HEK293 (cell line): ENCODE measurements around the gene ZNF768.

Source experiments
- IKZF3 ChIP-seq: fragments of 450-650 bp; IDR thresholded peaks from 2 replicates; pipeline ENCODE4 v1.5.0; 2018; ENCODE audit warnings: missing biosample characterization, mild to moderate bottlenecking, missing genetic modification characterization, moderate library complexity
- KLF17 ChIP-seq: fragments of 450-650 bp; formaldehyde crosslinking; IDR thresholded peaks from 2 replicates; pipeline ENCODE4 v1.5.1; 2016; ENCODE audit warnings: missing biosample characterization, missing genetic modification characterization
- KLF9 ChIP-seq: fragments of 450-650 bp; formaldehyde crosslinking; IDR thresholded peaks from 2 replicates; pipeline ENCODE4 v1.5.1; 2016; ENCODE audit warnings: missing biosample characterization, missing genetic modification characterization, low read depth
- OVOL3 ChIP-seq: fragments of 450-650 bp; formaldehyde crosslinking; IDR thresholded peaks from 2 replicates; pipeline ENCODE4 v1.5.1; 2016; ENCODE audit warnings: missing biosample characterization, missing genetic modification characterization
- PRDM2 ChIP-seq: fragments of 450-650 bp; formaldehyde crosslinking; IDR thresholded peaks from 2 replicates; pipeline ENCODE4 v1.5.1; 2016; ENCODE audit warnings: missing biosample characterization, missing genetic modification characterization, borderline replicate concordance
- REPIN1 ChIP-seq: fragments of 450-650 bp; formaldehyde crosslinking; IDR thresholded peaks from 2 replicates; pipeline ENCODE4 v1.5.1; 2017; ENCODE audit warnings: missing biosample characterization, missing genetic modification characterization, low read depth
- SETDB1 ChIP-seq: IDR thresholded peaks from one replicate; pipeline ENCODE4 v1.6.1; 2017; ENCODE audit warnings: mild to moderate bottlenecking, low read length, moderate library complexity, mixed read lengths; ENCODE audit not compliant: insufficient read length
- ZBTB10 ChIP-seq: fragments of 450-650 bp; formaldehyde crosslinking; IDR thresholded peaks from 2 replicates; pipeline ENCODE4 v1.5.1; 2016; ENCODE audit warnings: missing biosample characterization, missing genetic modification characterization
- ZNF121 ChIP-seq: fragments of 450-650 bp; formaldehyde crosslinking; IDR thresholded peaks from 2 replicates; pipeline ENCODE4 v1.5.1; 2016; ENCODE audit warnings: missing biosample characterization, missing genetic modification characterization
- ZNF132 ChIP-seq: fragments of 450-650 bp; formaldehyde crosslinking; IDR thresholded peaks from 2 replicates; pipeline ENCODE4 v1.5.1; 2017; ENCODE audit warnings: missing biosample characterization, missing genetic modification characterization, borderline replicate concordance
- ZNF175 ChIP-seq: fragments of 450-650 bp; formaldehyde crosslinking; IDR thresholded peaks from 2 replicates; pipeline ENCODE4 v1.5.1; 2016; ENCODE audit warnings: missing biosample characterization, missing genetic modification characterization
- ZNF266 ChIP-seq: fragments of 450-650 bp; formaldehyde crosslinking; IDR thresholded peaks from 2 replicates; pipeline ENCODE4 v1.5.1; 2016; ENCODE audit warnings: missing biosample characterization, missing genetic modification characterization, low read depth
- ZNF341 ChIP-seq: fragments of 450-650 bp; formaldehyde crosslinking; IDR thresholded peaks from 2 replicates; pipeline ENCODE4; 2016; ENCODE audit warnings: low read depth, missing biosample characterization, missing genetic modification characterization
- ZNF391 ChIP-seq: fragments of 450-650 bp; formaldehyde crosslinking; IDR thresholded peaks from 2 replicates; pipeline ENCODE4 v1.5.1; 2016; ENCODE audit warnings: low read depth, missing biosample characterization, missing genetic modification characterization, borderline replicate concordance
- ZNF560 ChIP-seq: fragments of 450-650 bp; formaldehyde crosslinking; IDR thresholded peaks from 2 replicates; pipeline ENCODE4 v1.5.1; 2017; ENCODE audit warnings: missing biosample characterization, missing genetic modification characterization, borderline replicate concordance
- ZNF571 ChIP-seq: fragments of 450-650 bp; formaldehyde crosslinking; IDR thresholded peaks from 2 replicates; pipeline ENCODE4 v1.5.0; 2017; ENCODE audit warnings: missing biosample characterization, missing genetic modification characterization
- ZNF585B ChIP-seq: fragments of 450-650 bp; formaldehyde crosslinking; IDR thresholded peaks from 2 replicates; pipeline ENCODE4 v1.5.1; 2016; ENCODE audit warnings: missing biosample characterization, missing genetic modification characterization
- ZNF629 ChIP-seq: fragments of 450-650 bp; formaldehyde crosslinking; IDR thresholded peaks from 2 replicates; pipeline ENCODE4 v1.5.1; 2017; ENCODE audit warnings: missing biosample characterization, missing genetic modification characterization
- ZNF791 ChIP-seq: fragments of 450-650 bp; formaldehyde crosslinking; IDR thresholded peaks from 2 replicates; pipeline ENCODE4 v1.5.1; 2016; ENCODE audit warnings: missing biosample characterization, missing genetic modification characterization
- ZSCAN30 ChIP-seq: fragments of 450-650 bp; IDR thresholded peaks from 2 replicates; pipeline ENCODE4 v1.5.1; 2018; ENCODE audit warnings: missing biosample characterization, mild to moderate bottlenecking, missing genetic modification characterization, moderate library complexity
- TF ChIP-seq, protein P1 (sequence below): fragments of 450-650 bp; formaldehyde crosslinking; IDR thresholded peaks from 2 replicates; pipeline ENCODE4 v1.5.1; 2017; ENCODE audit warnings: missing biosample characterization, missing genetic modification characterization
- TF ChIP-seq, protein P2 (sequence below): fragments of 450-650 bp; formaldehyde crosslinking; IDR thresholded peaks from 2 replicates; pipeline ENCODE4 v1.5.1; 2017; ENCODE audit warnings: missing biosample characterization, missing genetic modification characterization

The ZNF768 gene

DNA sequence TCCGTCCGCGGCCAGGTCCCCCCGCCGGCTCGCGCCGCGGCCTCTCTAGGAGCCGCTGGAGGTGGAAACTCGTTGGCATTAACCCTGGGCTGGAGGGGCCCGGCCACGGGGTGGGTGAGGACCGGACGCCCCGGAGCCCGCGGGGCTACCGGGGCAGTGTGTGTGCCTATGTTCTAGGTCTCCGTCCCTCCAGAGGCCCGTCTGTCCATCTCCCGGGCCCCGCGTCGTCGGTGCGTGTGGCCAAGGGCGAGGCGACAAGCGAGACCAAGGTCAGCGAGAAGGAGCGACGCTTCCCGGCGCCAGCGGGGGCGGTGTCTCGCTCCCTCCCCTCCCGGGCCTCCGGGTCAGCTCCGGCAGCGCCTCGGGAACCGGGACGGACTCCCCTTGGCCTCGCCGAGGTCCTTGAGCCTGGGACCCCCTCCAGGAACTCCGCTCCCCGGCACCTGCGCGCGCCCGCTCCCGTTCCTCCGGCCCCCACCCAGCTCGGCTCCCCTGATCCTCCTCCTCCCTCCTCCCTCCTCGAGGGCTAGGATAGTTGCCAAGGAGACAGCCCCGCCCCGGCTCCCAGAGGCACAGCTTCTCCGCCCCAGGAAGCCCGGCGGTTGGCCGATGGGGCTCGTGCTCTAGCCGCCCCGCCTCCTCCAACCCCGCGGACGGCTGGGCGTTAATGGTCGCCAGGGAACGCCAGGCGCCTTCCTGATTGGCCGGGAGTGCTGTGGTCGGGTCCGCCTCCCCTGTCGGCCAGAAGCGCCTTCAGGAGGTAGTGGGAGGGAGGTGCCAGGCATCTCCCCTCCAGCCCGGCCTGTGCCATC, 663 bp upstream of the ZNF768 start (continued):
- no peak for TF ChIP-seq ZNF560
- no peak for TF ChIP-seq ZNF585B (tag by site-specific recombination)
- TF ChIP-seq ZNF341 (tag by site-specific recombination): peak; percentile 100
- TF ChIP-seq ZSCAN30 (tag by site-specific recombination): peak; percentile 57
- TF ChIP-seq ZNF266 (tag by site-specific recombination): no peak; the same call in 1 of the 2 replicates
- peak; percentile 88 for TF ChIP-seq IKZF3
- TF ChIP-seq KLF9 (tag by site-specific recombination): peak; percentile 84
- TF ChIP-seq ZNF121 (tag by site-specific recombination): no peak
- TF ChIP-seq, protein P1, sequence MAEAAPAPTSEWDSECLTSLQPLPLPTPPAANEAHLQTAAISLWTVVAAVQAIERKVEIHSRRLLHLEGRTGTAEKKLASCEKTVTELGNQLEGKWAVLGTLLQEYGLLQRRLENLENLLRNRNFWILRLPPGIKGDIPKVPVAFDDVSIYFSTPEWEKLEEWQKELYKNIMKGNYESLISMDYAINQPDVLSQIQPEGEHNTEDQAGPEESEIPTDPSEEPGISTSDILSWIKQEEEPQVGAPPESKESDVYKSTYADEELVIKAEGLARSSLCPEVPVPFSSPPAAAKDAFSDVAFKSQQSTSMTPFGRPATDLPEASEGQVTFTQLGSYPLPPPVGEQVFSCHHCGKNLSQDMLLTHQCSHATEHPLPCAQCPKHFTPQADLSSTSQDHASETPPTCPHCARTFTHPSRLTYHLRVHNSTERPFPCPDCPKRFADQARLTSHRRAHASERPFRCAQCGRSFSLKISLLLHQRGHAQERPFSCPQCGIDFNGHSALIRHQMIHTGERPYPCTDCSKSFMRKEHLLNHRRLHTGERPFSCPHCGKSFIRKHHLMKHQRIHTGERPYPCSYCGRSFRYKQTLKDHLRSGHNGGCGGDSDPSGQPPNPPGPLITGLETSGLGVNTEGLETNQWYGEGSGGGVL (tag by site-specific recombination): peak; percentile 89
- no peak for TF ChIP-seq ZNF132
- peak; percentile 80 for TF ChIP-seq OVOL3 (tag by site-specific recombination)
- TF ChIP-seq, protein P2, sequence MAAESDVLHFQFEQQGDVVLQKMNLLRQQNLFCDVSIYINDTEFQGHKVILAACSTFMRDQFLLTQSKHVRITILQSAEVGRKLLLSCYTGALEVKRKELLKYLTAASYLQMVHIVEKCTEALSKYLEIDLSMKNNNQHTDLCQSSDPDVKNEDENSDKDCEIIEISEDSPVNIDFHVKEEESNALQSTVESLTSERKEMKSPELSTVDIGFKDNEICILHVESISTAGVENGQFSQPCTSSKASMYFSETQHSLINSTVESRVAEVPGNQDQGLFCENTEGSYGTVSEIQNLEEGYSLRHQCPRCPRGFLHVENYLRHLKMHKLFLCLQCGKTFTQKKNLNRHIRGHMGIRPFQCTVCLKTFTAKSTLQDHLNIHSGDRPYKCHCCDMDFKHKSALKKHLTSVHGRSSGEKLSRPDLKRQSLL: peak; percentile 97
- no peak for TF ChIP-seq PRDM2 (tag by site-specific recombination)
- TF ChIP-seq ZNF391 (tag by site-specific recombination): peak; percentile 82; the same call in 1 of the 2 replicates
- TF ChIP-seq ZNF791 (tag by site-specific recombination): no peak
- TF ChIP-seq SETDB1: no peak
- peak; percentile 66 for TF ChIP-seq ZNF629 (tag by site-specific recombination)
- TF ChIP-seq ZBTB10: peak; percentile 74; the same call in 1 of the 2 replicates
- TF ChIP-seq REPIN1 (tag by site-specific recombination): peak; percentile 82; the same call in 1 of the 2 replicates
- TF ChIP-seq ZNF571 (tag by site-specific recombination): no peak
- TF ChIP-seq KLF17 (tag by site-specific recombination): peak; percentile 93
- no peak for TF ChIP-seq ZNF175 (tag by site-specific recombination)
